Stimulated activated effector memory CD8-positive, alpha-beta T cell treated with anti-CD3 and anti-CD28 coated beads, Interleukin-12 subunit alpha, Interleukin-12 subunit beta, amount 100 ng/mL, for 72 hours (primary cell): Measurements from ENCODE around the gene FARS2.

Source experiments
- ATAC-seq: fragments of 150-1000 bp; cut with Tn5 transposase; 2 replicates; pipeline ENCODE4 v1.10.0; 2021
- DNase-seq, 2 donors: peaks; one replicate each; pipeline ENCODE4 v3.0.0; 2021 to 2022; ENCODE audit warnings: low spot score in 2 of 2
- H3K27ac Mint-ChIP-seq: one replicate; pipeline ENCODE4 v1.8.0; 2022; ENCODE audit warnings: mild to moderate bottlenecking, mixed read lengths
- H3K36me3 Mint-ChIP-seq: one replicate; pipeline ENCODE4 v1.8.0; 2022; ENCODE audit warnings: mild to moderate bottlenecking, mixed read lengths
- H3K4me1 Mint-ChIP-seq: one replicate; pipeline ENCODE4 v1.8.0; 2022; ENCODE audit warnings: mixed read lengths
- H3K4me3 Mint-ChIP-seq: one replicate; pipeline ENCODE4 v1.8.0; 2022; ENCODE audit warnings: mild to moderate bottlenecking, mixed read lengths
- H3K9me3 Mint-ChIP-seq: one replicate; pipeline ENCODE4 v1.8.0; 2022; ENCODE audit warnings: mixed read lengths

Gene FARS2

DNA sequence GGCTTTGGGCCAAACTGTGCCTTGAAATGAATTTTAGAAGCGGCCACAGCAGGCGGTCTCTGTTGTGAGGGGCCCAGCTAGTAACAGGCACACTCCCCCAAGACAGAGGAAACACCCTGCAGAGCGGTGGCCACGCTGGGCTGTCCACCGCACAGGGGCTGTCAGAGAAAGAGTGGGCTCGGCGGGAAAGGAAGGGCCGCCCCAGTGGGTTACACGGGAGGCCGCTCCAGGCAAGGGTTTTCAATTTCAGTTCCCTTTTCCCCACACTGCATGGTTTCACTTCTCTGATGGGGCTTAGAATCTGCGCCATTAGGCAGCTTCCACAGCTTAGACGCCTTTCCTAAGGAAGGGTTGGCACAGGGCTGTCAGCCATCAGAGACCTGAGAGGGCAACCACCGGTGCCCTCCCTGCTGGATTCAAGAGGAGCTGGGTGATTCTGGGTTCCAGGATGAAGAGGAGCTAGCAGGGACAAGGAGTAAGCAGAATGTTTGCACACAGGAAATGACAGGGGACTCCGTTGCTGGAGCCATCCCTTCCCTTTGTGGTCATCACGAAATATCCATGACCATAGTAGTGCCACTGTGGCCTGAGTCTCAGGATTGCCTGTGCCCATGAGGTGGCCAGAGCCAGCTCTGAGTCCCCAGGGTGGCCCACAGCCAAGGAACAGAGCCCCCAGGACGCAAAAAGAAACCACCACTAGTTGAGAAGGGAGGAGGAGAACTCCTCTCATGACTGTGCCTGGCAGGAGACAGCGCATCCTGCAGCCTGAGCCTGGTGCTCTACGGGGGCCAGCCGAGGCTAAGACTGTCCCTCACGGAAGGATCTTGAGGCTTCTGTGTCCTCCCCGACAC is 462.8 kb downstream of the FARS2 start:
- Mint-ChIP-seq H3K36me3 (no peaks in the 10 kb centered on the region), H3K4me1 (peaks cover 30% of the 10 kb centered on the region)
- no peak for DNase-seq

DNA sequence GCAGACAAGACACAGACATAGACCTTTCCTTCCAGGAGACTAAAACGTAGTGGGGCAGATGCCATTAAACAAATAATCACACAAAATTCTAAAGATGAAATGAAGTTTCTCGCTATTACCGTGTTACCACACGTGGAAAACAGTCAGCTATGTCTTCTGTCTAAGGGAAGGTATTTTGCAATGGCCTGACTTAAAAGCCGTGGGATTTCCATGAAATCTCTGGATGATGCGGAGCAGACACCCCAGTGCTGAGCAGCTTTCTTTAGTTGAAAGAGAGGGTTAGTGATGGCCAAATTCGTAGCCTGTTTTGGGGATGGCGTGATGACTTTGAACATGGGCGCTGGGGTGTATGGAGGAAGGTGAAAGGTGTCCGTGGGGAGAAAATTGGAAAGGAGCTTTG is 463.6 kb downstream of the FARS2 start:
- peaks cover 36% of the 10 kb centered on the region for H3K4me1 Mint-ChIP-seq
- no peaks in the 10 kb centered on the region for H3K9me3 Mint-ChIP-seq
- ATAC-seq = no peak
- H3K4me3 Mint-ChIP-seq = no peak overlapping the region
- no peak overlapping the region for H3K27ac Mint-ChIP-seq
- no peak for DNase-seq
- H3K36me3 Mint-ChIP-seq = no peaks in the 10 kb centered on the region

More for the DNA sequence above, 462.8 kb downstream of the FARS2 start:
- H3K27ac Mint-ChIP-seq = peak overlapping the region; percentile 23
- no peaks in the 10 kb centered on the region for H3K9me3 Mint-ChIP-seq
- no peak overlapping the region for H3K4me3 Mint-ChIP-seq
- ATAC-seq = peak; percentile 48

DNA sequence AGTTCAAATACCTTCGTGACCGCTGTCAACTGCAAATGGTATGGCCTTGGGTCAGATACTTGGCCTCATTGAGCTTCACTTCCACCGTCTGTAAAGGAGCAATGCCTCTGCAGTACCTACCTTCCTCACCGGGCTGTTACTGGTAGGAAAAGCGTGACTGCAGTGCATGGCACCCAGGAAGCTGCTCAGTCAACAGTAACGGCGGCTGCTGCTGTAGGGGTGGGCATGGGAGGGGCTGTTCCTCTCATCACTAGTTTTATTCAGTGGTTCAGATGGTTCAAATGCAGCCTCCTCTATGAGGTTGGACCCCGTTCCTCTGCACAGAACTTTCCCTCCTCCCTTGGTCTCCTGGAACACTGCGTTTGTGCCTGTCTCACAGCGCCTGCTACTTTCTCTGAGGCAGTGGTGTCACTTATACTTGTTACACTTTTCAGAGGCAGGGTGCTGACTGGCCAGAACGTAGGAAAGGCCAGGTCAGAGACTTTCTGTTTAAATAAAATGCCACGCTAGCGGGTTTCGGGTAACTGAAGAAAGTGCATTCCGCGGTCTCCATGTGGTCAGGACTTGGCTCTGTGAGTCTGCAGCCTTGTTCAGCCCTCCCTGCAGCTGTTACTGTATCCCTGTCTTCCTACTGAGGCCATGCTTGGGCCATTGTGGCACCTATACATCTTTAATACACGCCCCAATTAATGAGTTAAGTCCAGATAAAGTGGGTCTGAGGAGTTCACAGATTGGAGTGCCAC is 465.8 kb downstream of the FARS2 start:
- Mint-ChIP-seq H3K36me3 (no peaks in the 10 kb centered on the region), H3K27ac (no peak overlapping the region), H3K9me3 (no peaks in the 10 kb centered on the region), H3K4me1 (peaks cover 39% of the 10 kb centered on the region), H3K4me3 (no peak overlapping the region)
- ATAC-seq (no peak), DNase-seq (no peak)

DNA sequence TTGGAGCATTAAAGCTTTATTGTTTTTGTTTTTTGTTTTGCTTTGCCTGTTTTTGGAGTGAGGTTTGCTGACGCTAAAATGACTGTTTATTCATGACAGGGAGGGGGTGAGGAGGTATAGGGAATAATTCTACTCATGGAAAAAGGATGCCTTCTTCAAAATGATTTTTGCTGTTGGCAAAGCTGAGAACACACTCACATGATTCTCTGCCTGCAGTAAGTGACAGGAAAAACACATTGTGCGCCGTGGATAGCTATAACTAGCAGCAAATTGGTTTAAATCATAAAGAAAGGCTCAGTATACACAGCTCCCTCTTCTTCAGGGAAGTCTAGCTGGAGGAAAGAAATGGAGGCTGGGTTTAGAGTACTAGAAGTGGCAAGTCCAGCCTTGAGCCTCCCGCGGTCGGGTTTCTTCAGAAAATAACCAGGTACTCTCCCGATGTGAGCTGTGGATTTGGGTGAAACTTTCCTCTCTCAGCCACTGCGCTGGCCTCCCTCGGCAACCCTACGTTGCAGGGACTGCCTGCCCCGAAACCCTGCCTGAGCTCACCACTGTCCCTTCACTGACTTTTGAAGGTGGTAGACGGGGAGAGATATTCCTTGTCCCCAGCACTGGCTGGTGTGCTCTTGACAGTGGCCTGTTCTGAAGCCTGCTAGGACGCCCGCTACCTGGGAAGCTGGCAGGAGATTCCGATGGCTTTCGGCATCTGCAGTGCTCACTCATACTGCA is 467.2 kb downstream of the FARS2 start:
- Mint-ChIP-seq H3K36me3 (no peaks in the 10 kb centered on the region), H3K4me1 (peaks cover 25% of the 10 kb centered on the region), H3K4me3 (no peak overlapping the region), H3K27ac (peak overlapping the region; percentile 78), H3K9me3 (no peaks in the 10 kb centered on the region)
- ATAC-seq (no peak), DNase-seq (no peak)

DNA sequence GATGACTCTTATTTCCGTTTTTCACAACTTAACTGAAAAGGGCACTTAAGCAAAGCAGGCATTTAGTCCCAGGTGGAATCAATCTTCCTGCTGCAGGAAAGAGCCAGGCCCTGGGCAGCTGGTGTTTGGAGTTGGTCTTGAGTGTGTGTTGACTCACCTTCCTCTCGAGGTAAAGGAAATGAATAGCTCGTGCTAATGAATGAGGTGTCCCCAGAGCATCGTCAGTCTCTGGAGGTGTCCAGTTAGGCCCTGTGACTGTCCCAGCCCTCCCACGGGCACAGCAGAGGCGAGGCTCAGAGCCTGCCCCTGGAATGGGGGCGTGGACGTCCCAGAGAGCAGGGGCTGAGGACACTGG is 467.7 kb downstream of the FARS2 start:
- DNase-seq (no peak), ATAC-seq (peak; percentile 58)
- Mint-ChIP-seq H3K36me3 (no peaks in the 10 kb centered on the region), H3K9me3 (no peaks in the 10 kb centered on the region), H3K27ac (peak overlapping the region; percentile 78), H3K4me3 (no peak overlapping the region), H3K4me1 (peaks cover 24% of the 10 kb centered on the region)

DNA sequence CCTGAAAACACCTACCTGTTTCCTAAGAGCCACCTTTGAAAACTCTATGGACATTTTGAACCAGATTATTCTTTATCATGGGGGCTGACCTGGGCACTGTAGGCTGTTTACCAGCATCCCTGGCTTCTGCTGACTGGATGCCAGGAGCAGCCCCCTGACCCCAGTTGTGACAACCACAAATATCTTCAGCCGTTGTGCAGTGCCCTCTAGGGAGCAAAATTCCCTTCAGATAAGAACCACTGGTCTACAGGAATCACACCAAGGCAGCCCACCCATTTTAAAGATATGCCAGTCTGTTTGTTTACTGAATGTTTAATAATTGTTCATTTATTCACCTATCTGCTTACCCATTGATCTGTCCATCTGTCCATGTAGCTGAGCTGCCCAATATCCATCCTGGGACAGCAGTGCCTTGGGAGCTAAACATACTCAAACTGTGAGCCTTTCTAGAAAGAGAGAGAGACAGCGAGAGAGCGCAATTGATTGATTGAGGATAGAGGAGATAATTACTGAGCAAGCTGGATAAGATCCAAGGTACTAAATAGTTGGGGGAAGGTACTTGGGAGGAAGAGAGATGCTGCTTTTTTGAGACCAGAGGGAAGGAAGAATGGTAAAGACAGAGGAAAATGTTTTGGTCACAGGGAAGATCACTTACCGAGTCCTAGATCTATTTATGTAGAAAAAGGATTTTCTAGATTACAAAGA is 468.7 kb downstream of the FARS2 start:
- ATAC-seq (no peak), DNase-seq (no peak)
- H3K36me3 Mint-ChIP-seq = no peaks in the 10 kb centered on the region
- H3K9me3 Mint-ChIP-seq = no peaks in the 10 kb centered on the region
- peaks cover 19% of the 10 kb centered on the region for H3K4me1 Mint-ChIP-seq
- peak overlapping the region; percentile 78 for H3K27ac Mint-ChIP-seq
- no peak overlapping the region for H3K4me3 Mint-ChIP-seq

DNA sequence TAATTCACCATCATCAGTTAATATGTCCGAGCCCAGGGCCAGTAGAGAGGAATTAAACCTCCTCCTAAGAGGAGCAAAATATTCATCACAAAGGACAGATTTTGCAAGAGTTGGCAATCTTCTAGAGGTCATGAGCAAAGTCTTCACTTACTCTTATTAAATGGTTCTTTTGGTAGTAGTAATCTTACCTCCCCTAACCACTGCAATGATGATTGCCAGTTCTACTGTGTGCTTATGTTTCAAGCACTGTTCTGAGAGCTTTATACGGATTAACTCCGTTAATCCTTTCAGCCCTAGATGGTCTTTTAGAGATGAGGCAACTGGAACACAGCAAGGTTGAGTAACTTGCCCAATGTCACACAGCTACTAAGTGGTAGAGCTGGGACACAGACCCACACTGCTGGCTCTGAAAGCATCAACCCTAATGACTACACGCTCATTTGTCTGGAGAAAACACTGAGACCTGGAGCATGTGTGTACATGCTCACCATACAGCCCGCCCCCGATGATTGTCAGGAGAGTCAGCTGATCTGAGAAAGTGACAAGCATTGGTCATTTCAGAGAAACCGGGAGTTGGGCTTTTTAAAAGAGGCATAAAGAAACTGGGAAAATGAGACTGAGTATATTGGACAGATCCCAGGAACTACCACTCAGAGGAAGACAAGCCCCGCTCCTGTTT is 469.4 kb downstream of the FARS2 start:
- Mint-ChIP-seq H3K9me3 (no peaks in the 10 kb centered on the region), H3K27ac (no peak overlapping the region), H3K4me3 (no peak overlapping the region), H3K4me1 (peaks cover 15% of the 10 kb centered on the region), H3K36me3 (no peaks in the 10 kb centered on the region)
- no peak for ATAC-seq
- no peak for DNase-seq

DNA sequence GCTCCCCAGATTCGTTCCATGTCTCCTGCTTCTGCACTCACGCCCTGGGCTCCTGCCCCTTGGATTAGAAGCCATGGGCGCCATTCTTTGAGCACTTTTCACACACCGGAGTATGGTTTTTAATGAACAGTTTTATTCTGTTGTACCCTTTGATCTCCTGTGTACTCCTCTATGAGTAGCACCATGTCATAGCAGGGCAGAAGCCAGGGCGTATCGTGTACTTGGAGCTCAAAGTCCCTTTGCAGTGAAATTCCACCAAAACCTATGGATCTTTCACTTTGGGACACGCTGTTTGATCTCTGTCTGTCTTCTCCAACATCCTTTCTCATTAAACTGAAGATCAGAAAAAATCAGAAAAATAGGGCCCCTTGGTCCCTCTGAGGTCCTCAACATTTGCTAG is 470.1 kb downstream of the FARS2 start:
- H3K4me1 Mint-ChIP-seq = peaks cover 15% of the 10 kb centered on the region
- no peak overlapping the region for H3K27ac Mint-ChIP-seq
- ATAC-seq (no peak), DNase-seq (no peak)
- H3K4me3 Mint-ChIP-seq = no peak overlapping the region
- H3K9me3 Mint-ChIP-seq = no peaks in the 10 kb centered on the region
- H3K36me3 Mint-ChIP-seq = no peaks in the 10 kb centered on the region

DNA sequence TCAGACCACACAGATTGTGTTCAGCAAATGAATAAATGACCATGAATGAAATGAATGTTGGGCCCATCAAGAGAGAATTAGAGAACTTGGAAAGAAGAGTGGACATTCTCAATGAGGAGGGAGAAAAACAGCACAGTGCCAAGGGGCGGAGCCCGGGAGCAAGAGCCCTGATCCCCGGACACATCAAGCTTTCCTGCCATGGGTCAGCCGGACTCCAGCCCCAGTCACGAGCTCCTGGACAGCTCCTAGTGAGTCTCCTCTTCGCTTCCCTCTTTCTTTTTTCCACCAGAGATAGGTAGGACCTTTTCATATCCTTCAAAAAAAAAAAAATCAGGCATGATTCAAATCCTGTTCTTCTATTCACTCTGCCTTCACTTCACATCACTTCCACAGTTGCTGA is 471.2 kb downstream of the FARS2 start:
- Mint-ChIP-seq H3K4me1 (peaks cover 15% of the 10 kb centered on the region), H3K36me3 (no peaks in the 10 kb centered on the region), H3K27ac (no peak overlapping the region), H3K9me3 (no peaks in the 10 kb centered on the region), H3K4me3 (no peak overlapping the region)
- no peak for DNase-seq
- no peak for ATAC-seq

DNA sequence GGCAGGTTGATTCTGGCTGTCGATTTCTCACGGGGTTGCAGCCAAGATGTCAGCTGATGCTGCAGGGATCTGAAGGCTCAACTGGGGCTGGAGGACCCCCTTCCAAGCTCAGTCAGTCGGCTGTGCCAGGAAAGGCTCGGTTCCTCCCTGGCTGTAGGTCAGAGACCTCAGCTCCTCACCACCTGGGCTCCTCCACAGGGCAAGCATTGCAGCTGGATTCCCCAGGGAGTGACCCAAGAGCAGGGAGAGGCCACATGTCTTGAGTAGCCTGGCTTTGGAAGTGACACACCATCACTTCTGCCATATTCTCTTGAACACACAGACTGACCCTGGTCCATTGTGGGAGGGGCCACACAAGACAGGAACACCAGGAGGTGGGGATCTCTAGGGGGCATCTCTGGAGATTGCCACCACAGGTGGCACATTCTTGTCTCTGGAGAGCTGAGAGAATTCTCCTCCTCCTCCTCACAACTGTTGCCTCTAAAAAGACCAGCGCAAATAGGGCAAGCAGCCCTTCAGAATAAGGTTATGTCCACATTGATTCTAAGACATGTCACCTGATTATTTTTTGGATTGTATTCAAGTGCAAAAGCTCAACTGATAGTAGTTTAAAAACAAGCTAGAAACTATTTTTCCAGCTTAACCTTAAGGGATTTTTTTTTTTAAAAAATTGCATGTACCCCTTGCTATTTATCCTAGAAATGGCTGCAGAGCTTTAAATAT is 474.9 kb downstream of the FARS2 start:
- Mint-ChIP-seq H3K4me3 (no peak overlapping the region), H3K27ac (no peak overlapping the region), H3K9me3 (no peaks in the 10 kb centered on the region), H3K36me3 (no peaks in the 10 kb centered on the region), H3K4me1 (peaks cover 5% of the 10 kb centered on the region)
- ATAC-seq (no peak), DNase-seq (no peak)

DNA sequence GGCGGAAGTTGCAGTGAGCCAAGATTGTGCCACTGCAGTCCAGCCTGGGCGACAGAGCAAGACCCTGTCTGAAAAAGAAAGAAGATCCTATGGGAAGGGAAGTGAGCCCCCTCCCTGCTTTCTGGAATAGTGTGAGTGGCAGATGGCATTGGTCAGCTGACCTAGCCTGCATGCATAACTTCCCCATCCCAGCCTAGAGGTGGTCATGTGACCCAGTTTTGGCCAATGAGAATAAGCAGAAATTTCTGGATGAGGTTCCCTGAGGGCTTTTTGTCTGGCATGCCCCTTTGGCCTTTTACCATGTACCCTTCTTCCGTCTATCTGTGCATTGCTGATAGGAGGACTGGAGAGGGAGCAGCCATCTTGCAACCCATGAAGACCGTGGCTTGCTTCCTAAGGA is 476.1 kb downstream of the FARS2 start:
- Mint-ChIP-seq H3K9me3 (no peaks in the 10 kb centered on the region), H3K27ac (no peak overlapping the region), H3K4me3 (no peak overlapping the region), H3K4me1 (no peaks in the 10 kb centered on the region), H3K36me3 (no peaks in the 10 kb centered on the region)
- DNase-seq (no peak), ATAC-seq (no peak)

DNA sequence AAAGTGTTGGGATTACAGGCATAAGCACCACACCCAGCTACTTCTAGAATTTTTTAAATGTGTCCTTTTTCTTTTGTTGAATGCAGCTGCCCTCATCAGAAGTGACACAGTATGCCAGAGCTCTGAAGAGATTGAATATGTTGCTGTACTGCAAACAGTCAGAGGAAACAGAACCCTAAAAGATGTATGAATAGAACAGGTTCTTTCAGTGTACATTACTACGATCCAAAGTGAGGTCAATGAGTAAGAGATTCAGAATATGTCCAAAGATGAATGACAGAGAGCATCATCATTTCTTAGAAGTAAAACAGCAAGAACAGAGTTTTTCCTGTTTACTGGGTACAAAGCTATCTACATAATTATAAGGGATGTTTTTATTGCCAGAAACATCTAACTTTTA is 476.9 kb downstream of the FARS2 start:
- peak; percentile 58 for ATAC-seq
- no peaks in the 10 kb centered on the region for H3K36me3 Mint-ChIP-seq

DNA sequence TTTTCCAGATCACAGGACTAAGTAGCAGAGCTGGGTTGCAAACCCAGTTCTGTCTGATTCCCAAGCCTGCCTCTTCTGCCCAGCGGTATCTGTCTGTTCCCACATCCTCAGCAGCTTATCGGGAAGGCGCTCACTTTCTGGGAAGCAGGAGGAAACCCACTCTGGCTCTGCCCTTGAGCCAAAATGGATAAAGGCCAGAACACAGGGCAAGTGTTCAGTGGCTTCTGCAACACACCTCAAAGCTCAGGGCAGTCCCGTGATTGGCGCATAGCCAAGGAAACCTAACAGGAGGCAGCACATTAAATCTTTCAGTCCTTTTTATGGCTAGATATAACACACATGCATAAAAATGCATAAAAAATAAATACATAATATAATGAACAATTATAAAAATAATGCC is 483.2 kb downstream of the FARS2 start:
- Mint-ChIP-seq H3K9me3 (no peaks in the 10 kb centered on the region), H3K27ac (no peak overlapping the region), H3K4me3 (no peak overlapping the region), H3K36me3 (no peaks in the 10 kb centered on the region), H3K4me1 (peaks cover 15% of the 10 kb centered on the region)
- ATAC-seq (no peak), DNase-seq (no peak)

More for the DNA sequence above, 476.9 kb downstream of the FARS2 start:
- Mint-ChIP-seq H3K27ac (no peak overlapping the region), H3K4me1 (no peaks in the 10 kb centered on the region), H3K9me3 (no peaks in the 10 kb centered on the region), H3K4me3 (no peak overlapping the region)
- no peak for DNase-seq

DNA sequence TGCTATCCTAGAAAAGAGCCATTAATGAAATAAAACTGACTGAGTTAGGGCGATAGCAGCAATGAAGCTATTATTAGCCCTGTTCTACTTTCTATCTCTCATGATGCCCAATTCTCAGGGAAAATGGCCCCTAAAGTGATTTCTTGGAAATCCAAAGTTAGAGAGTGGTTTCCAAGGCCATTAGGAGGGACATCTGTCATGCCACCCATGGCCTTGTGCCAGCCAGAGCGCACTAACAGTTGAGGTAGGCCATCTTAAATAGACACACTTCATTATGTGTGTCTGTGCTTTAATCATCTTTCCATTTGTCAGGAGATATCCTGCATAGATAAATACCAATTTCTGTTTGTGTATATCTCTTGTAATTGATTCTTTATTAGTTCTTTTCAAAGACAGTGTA is 483.8 kb downstream of the FARS2 start:
- no peak overlapping the region for H3K27ac Mint-ChIP-seq
- ATAC-seq (no peak), DNase-seq (no peak)
- peaks cover 21% of the 10 kb centered on the region for H3K4me1 Mint-ChIP-seq
- H3K4me3 Mint-ChIP-seq = no peak overlapping the region
- H3K9me3 Mint-ChIP-seq = peaks cover 3% of the 10 kb centered on the region
- no peaks in the 10 kb centered on the region for H3K36me3 Mint-ChIP-seq
